ENCODE results near the gene XRN2.
"Not testable (repeated sequence)": the region's sequence is repeated elsewhere in the genome, so short reads cannot be mapped to it uniquely, and the experiment has no call there.

The XRN2 gene

DNA sequence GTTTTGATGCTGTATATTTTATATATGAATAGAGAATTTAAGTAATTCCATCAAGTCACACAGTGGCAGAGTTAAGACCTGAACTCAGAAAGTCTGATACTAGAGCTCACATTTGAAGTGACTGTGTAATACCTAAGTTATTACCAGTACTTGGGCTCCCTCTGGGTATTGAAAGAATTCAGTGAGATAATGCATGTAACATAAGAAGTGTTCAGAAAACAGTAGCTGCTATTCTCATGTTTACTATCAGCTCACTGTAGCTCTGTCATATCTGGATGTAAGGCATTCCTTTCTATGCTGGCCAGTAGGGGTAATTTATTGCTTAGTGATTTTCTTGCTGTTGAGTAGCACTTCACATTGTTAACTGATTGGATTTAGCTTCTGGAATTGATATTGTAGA lies 49.6 kb downstream of the XRN2 start:
- no peak for DNase-seq

DNA sequence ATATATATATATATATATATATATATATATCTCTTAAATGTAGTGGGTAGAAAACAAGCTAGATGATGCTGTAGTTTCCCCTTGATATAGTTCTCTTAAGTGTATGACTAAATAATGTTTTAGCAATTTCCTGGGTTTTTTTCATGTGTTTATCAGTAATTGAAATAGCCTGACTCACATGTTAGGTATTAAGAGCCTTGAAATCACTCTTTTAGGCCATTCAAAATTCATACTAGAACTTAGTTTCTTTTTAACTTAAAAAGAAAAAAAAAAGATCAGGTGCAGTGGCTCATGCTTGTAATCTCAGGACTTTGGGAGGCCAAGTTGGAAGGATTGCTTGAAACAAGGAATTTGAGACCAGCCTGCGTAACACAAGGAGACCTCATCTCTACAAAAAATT lies 50.1 kb downstream of the XRN2 start:
- DNase-seq, result no peak

DNA sequence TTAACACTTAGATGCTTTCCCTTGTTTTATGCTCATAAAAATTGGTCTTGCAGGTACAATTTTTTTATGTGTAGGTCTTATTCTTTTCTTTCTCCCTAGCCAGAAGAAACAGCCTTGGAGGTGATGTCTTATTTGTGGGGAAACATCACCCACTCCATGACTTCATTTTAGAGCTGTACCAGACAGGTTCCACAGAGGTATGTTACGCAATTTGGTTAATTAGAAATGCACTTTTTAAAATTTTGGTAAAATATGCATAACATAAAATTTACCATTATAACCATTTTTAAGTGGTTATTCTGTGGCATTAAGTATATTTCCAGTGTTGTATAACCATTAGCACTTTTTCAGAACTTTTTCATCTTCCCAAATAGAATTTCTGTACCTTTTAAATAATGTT lies 52.9 kb downstream of the XRN2 start:
- DNase-seq, result no peak

DNA sequence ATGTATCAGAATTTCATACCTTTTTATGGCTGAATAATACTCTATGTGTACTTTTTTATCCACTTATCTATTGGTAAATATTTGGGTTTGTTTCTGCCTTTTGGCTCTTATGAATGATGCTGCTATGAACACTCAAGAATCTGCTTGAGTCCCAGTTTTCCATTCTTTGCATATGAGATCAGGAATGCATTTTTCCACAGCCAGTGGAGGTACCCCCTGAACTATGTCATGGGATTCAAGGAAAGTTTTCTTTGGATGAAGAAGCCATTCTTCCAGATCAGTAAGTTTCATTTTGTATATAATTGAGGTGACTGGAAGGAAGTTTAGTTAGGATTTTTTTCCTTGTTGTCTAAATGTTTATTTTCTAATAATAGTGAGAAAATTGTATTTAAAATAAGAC lies 53.3 kb downstream of the XRN2 start:
- DNase-seq, result no peak

DNA sequence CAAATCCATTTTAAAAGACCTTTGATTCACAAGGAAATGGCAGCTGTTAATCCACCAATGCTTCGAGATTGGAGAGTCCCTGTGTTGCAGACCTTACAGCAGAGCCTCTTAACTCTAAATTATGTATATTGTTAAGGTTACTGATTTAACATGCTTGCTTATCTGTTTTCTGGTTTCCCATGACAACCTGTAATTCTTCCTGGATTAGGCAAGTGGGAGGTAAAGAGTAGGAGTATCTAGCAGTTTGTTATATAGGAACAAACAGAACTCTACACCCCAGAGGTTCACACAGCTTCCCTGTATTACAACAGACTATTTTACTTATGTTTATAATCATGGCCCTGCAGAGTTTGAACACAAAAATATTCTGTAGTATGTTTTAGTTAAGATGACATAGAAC lies 54.7 kb downstream of the XRN2 start:
- DNase-seq, result peak; percentile 55

DNA sequence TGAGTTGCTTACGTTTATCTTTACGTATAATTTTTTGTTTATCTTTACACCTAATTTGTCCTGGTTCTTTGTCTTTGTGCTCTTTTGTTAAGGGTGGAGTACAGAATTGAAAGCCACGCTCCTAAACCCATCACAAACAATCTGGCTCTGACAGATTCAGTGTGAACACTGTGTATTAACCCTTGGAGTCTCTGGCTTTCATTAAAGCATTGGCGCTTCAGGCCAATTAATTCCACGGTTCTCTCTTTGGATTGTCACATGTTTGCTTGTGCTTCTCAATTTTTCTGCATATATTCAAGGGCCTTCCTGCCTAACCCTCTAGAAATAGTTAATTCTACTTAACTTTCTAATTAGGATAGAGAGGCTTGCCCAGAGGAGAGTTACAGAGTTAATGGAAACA lies 55.6 kb downstream of the XRN2 start:
- DNase-seq, result no peak

DNA sequence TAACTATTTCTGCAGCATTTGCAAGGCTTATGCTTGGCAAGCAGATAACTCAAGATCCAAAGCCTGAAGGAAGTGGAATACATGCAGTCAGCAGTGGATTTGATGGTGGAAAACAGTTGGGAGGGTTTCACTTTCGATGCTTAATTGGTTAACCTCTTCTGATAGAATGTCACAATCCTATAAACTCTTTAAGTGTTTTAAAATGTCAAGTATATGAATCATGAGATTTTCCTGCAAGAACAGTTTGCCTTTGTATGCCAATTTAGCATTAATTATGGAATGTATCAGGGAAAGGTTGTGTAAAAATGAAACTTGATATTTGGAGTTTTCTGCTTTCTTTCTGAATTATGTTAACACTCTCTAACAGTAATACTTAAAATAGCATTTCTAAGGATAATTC lies 57.6 kb downstream of the XRN2 start:
- no peak for DNase-seq

DNA sequence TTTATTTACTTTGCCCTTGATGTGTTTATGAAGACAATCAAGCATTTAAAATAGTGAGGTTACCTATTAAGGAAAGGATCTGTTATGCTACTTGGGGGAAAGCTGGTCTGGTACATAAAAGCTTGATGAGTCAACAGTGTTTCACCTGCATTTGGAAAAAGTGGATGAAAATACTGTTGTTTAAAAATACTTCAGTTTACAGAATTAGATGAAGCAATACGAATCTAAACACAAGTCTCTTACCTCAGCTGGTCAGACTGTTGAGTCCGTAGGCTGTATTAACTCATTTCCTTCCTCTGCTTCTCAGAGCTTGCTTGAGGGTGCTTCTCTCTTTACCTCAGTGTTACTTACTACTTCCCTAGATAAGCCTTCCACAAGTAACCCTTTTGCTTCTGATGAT lies 58.1 kb downstream of the XRN2 start:
- peak; percentile 70 for DNase-seq

DNA sequence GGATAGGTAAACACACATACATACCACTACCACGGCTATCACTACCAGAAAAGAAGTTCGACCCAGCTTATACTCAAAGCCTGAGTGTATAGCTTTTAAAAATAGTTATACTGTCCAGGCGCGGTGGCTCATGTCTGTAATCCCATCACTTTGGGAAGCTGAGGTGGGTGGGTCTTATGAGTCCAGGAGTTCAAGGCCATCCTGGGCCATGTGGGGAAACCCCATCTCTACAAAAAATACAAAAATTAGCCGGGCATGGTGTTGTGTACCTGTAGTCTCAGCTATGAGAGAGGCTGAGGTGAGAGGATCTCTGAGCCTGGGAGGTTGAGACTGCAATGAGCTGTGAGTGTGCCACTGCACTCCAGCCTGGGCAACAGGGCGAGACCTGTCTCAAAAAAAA lies 61.3 kb downstream of the XRN2 start:
- no peak for DNase-seq

DNA sequence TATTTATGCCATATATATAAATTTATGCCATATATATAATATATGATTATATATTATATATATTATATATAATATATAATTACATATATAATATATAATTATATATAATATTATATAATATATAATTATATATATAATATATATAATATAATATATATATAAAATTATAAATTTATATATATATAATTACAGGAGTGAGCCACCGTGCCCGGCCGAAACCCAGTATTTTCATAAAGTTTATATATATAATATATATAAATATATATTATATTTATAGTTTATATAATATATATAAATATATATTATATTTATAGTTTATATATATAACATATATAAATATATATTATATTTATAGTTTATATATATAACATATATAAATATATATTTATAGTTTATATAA lies 62.6 kb downstream of the XRN2 start:
- DNase-seq, result no peak

DNA sequence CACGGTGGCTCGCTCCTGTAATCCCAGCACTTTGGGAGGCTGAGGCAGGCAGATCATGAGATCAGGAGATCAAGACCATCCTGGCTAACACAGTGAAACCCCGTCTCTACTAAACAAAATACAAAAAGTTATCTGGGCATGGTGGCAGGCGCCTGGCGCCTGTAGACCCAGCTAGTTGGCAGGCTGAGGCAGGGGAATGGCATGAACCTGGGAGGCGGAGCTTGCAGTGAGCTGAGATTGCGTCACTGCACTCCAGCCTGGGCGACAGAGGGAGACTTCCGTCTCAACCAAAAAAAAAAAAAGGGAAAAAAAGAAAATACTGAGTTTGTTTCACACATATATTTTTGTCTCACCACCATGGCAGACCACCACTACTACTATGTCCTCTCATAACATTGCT lies 63.1 kb downstream of the XRN2 start:
- not testable (repeated sequence) for DNase-seq

DNA sequence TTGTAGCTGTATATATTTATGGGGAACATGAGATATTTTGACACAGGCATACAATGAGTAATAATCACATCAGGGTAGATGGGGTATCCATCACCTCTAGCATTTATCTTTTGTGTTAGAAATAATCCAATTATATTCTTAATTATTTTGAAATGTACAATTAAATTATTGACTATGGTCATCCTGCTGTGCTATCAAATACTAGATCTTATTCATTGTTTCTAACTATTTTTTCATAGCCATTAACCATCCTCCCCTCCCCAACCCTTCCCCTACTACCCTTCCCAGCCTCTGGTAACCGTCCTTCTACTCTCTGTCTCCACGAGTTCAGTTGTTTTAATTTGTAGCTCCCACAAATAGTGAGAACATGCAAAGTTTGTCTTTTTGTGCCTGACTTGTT lies 65.7 kb downstream of the XRN2 start:
- no peak for DNase-seq

DNA sequence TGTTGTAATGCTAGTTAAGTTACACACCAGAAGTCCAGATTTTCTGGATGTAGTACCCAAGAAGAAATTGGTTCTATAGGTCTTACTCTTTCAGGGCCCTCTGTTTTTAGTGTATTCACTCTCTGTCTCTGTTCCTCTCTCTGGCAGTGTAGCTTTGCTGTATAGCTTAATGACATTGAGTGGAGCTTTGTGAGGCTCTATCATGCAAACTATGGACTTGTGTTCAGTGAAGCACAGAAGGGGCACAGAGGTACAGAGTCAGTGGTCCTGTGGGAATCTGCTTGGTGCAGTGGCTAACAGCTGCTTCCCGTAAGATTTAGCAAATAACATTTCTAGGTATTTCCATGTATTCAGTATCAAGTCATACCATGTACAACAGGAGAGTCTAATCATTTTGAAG lies 68.1 kb downstream of the XRN2 start:
- no peak for DNase-seq

DNA sequence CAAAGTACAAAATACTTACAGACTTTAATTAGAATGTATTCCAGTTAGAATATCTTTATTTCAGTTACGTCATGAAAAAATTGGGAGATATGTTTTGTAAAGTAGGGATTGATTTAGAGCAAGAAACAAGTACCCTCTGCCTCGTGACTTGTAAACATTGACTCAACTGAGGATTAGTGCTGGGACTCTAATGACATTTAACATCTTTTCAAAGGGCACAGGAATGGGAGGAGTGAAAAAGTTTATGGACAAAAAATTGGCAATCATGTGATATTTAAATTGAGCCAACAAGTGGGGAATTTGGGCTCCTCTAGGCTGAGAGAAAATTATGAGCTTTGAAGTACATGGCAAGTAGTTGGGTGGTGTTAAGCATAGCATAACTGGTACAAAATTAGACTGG lies 68.9 kb downstream of the XRN2 start:
- DNase-seq, result no peak

DNA sequence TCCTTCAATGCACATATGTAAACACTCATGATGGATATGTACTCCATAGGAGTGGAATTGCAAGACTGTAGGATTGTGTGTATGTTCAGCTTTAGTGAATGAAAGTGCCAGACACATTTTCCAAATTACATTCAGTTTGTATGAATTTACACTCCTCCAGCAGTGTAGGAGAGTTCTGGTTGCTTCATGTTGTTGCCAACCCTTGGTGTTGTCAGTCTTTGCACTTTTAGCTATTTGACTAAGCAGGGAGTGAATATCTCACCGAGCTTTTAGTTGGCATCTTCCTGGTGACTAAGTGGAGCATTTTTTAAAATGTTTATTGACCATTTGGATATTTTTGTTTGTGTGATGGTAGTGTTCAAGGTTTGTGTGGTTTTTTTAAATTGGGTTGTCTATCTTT lies 70.3 kb downstream of the XRN2 start:
- DNase-seq, result no peak

DNA sequence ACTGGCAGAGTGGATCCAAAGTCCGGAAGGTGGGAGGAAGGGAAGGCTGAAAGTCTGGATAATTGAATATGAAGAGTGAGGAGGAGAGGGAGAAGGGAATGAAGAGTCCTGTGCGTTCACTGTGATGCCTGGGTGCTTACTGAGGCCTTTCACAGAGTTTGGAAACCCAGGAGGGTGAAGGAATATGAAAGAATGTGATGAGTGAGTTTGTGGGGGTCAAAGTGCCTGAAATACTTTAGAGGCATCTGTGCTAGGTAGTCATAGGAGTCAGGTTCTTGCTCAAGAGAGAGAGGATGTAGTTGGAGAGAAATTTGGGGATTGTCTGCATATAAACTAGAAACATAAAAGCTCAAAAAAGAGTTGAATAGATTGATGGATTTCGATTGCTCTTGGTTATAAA lies 73.5 kb downstream of the XRN2 start:
- DNase-seq, result no peak

DNA sequence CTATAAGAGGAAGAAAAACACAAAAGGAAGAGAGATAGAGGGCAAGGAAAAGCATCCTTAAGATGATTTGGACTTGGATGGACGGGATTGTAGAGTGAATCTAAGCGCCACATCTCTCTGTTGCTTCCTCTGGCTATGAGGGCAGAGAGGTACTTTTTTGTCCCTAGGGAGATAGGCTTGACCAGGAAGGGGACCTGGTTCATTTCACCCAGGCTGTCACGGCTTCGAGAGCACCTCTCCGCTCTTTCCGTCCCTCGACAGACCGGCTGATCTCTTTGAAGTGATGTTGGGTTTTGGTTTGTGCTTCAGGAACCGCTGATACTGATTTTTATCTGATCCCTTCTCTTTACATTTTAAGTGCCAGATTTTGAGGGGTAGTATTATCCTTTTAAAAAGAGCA lies 74.6 kb downstream of the XRN2 start:
- DNase-seq, result no peak

DNA sequence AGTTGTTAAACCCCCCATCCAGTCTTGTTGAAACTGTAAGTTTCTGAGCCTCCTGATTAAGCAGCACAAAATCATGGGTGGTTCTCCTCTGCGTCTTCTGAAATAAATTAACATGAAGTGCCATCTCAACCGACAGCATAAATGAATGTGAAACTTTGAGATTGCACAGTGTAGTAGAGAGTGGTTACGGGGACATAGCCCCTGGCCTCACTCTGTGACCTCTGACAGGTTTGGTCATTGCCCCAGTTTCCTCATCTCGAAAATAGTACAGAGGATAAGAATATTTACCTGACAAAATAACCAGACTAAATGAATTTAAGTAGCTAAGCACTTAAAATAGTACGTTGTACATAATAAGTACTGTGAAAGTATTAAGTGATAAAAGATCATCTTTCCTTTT lies 75.1 kb downstream of the XRN2 start:
- no peak for DNase-seq

DNA sequence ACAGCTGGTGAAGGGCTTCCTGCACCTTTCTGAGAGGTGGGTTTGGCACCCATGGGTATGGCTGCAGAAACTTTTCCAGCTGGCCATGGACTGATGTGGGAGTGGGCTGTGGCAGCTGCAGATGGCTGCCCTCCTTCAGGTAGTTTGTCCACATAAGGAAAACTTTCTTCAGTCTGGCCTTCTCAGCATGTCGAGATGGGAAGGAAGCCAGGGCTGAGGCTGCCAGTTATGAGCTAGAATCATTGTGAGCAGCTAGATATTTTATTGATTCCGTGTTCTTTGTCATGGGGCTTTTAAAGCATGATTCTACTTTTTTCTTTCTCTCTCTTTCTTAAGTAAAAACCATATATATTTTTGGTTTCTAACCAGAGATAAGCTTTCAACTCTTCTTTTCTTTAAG lies 77.6 kb downstream of the XRN2 start:
- no peak for DNase-seq

DNA sequence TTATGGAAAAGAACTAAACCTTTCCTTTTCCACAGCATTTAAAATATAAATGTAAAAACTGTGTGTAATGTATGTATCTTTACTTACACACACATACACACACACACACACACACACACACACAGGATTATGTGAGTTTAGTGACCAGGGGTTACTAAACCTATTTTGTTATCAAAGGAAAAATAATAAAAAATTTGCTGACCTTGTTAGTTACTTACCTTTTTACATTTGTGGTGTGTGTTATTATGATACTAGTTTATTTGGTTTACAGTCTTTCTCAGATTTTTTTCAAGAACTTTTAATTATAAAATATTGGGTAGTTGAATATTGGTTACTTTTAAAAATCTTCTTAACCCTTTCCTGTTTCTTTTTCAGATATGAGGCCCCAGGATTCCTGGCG lies 78.5 kb downstream of the XRN2 start:
- no peak for DNase-seq

DNA sequence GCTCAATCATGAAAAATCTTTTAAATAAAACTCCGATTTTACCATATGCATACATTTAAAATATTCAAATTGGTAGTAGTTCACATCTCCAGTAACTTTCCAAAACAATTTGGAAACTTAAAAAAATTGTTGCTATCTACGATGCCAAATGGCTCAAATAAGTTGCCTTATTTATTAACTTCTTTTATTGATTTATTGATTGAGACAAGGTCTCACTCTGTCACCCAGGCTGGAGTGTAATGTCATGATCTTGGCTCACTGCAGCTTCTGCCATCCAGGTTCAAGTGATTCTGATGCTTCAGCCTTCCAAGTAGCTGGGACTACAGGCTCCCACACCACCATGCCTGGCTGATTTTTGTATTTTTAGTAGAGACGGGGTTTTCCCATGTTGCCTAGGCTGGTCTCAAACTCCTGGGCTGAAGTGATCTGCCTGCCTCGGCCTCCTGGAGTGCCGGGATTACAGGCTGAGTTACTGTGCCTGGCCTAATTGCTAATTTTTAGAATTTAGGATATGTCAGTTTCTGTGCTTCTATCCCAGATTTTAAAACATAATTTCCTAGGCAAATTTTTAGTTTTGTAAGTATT lies 81.3 kb downstream of the XRN2 start:
- no peak for DNase-seq

DNA sequence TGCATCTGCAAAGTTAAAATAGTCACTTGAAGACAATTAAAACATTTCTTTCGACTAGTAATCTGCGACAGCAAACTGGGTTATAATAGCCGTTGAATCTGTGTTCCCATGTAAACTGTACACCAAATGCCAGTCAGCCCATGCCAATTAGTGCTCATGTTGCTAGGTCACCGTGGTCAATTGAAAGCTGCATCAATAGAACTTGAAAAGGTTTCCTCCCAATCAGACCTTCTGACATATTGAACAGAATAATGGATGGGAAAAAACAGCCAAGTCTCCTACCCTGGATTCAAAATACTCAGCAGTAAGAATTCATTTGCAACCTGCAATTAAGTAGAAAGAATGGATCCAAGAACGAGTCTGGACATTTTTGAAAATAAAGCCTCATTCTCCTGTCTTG lies 83.0 kb downstream of the XRN2 start:
- no peak for DNase-seq

DNA sequence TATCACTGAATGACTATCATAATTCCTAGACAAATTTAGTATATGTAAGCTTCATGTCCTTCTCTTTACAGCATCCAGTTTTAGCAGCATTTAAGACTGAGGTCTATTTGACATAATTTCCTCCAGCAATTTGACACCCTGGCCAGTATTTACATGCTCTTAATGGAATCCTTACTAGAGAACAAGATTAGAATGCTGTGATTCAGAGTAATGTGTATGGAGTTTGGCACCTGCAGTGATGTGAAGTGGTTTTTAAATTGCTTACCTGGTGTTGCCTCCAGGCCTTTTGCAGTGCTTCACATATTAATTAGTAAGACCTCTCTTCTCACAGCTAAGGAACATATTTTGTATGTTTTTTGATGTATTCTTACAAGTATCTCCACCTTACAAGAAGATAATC lies 84.4 kb downstream of the XRN2 start:
- no peak for DNase-seq

DNA sequence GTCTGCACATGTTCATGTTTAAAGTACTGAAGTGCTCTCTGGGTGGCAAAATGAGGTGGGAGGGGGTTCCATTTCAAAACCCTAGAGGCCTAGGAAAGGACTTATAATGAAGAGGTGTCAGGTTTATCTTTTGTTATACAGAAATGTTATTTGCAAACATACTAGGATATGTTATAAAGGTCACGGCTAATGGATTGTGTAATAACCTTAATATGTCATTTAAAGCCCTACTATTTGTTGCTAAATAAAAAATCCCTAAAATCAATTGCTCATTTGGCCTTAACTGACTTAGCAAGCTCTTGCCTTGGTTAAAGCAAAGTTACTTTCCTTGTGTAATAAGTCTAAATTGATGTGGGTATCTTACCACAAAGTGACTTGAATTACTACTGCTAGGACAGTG lies 85.4 kb downstream of the XRN2 start:
- no peak for DNase-seq

DNA sequence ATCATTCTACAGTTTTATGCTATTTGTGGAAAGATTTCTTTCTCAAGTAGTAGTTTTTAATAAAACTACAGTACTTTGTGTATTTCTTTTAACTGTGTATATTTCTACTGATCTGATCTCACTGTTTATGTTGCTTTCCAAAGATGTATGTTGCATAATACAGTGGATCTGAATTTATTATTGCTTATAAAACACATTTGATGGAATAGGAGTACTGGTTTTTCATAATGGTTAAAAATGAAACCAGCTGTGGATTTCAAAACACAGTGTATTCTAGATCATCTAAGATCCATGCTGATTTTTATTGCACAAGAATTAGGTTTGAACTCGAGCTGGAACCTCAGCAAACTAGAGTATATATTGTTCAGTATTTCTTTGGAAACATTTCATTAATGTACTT lies 86.2 kb downstream of the XRN2 start:
- DNase-seq, result no peak

DNA sequence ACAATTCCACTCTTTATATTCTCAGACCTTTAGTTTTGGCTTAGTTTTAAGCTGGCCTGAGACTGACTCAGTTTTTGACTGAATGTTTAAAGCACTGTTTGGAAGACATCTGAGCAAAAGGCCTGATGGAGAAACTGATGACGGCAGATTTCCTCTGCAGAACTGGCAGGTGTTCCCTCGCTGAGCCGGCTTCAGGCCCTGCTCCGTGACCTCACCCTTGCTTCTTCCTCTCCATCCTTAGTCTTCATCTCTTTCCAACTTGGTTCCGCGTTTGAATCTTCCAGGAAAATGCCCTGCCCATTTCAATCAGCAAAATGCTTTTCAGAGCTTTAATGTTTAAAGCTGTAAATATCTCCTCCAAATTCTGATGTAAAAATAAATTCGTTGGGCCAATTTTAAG lies 87.6 kb downstream of the XRN2 start:
- DNase-seq, result no peak

Measured in GF-D8 (cell line).